Measurements from ENCODE around the gene ABCC11. TPM values are rescaled to one million over a fixed set of nuclear protein-coding genes. Genes with fewer than 3 reads are reported as not detected.

ABCC11 gene
- total RNA-seq, 1 donor from 2014 or later, result 0.72 TPM

DNA sequence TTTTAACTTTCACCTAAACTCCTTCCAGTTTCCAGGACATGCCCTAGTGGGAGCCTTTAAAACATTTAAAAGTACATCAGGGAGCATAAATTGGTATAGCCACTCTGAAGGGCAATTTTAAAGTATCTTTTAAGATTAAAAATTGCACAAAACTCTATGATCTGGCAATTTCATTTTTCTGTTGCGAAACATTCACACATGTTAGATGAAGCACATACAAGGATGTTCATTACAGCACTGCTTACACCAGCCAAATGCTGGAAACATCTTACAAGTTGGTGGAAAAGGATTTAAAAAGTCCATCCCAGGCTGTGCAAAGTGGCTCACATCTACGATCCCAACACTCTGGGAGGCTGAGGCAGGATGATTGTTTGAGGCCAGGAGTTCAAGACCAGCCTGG, 29.6 kb downstream of the ABCC11 start:
- Mint-ChIP-seq H3K36me3 (ENCODE audit: low read depth, unreplicated experiment) (no peaks in the 10 kb centered on the region), H3K27ac (ENCODE audit: unreplicated experiment) (no peak overlapping the region), H3K4me1 (ENCODE audit: unreplicated experiment) (peaks cover 6% of the 10 kb centered on the region), H3K4me3 (ENCODE audit: unreplicated experiment) (no peak overlapping the region), H3K27me3 (ENCODE audit: unreplicated experiment) (peaks cover 4% of the 10 kb centered on the region), H3K9me3 (ENCODE audit: unreplicated experiment) (no peaks in the 10 kb centered on the region)
- DNase-seq (ENCODE audit: low spot score), result no peak
- TF ChIP-seq, protein P1, sequence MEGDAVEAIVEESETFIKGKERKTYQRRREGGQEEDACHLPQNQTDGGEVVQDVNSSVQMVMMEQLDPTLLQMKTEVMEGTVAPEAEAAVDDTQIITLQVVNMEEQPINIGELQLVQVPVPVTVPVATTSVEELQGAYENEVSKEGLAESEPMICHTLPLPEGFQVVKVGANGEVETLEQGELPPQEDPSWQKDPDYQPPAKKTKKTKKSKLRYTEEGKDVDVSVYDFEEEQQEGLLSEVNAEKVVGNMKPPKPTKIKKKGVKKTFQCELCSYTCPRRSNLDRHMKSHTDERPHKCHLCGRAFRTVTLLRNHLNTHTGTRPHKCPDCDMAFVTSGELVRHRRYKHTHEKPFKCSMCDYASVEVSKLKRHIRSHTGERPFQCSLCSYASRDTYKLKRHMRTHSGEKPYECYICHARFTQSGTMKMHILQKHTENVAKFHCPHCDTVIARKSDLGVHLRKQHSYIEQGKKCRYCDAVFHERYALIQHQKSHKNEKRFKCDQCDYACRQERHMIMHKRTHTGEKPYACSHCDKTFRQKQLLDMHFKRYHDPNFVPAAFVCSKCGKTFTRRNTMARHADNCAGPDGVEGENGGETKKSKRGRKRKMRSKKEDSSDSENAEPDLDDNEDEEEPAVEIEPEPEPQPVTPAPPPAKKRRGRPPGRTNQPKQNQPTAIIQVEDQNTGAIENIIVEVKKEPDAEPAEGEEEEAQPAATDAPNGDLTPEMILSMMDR (IDR thresholded peaks at IDR 0.05; ENCODE audit: unreplicated experiment), result no peak

GRCh38 chr16:48215738-48216137, 31.6 kb downstream of the ABCC11 start:
- DNase-seq (ENCODE audit: low spot score), result no peak
- peaks cover 2% of the 10 kb centered on the region for H3K4me1 Mint-ChIP-seq (ENCODE audit: unreplicated experiment)
- no peaks in the 10 kb centered on the region for H3K9me3 Mint-ChIP-seq (ENCODE audit: unreplicated experiment)
- TF ChIP-seq, protein P1 (IDR thresholded peaks at IDR 0.05; ENCODE audit: unreplicated experiment), result no peak
- no peak overlapping the region for H3K4me3 Mint-ChIP-seq (ENCODE audit: unreplicated experiment)
- no peak overlapping the region for H3K27ac Mint-ChIP-seq (ENCODE audit: unreplicated experiment)
- no peaks in the 10 kb centered on the region for H3K27me3 Mint-ChIP-seq (ENCODE audit: unreplicated experiment)
- no peaks in the 10 kb centered on the region for H3K36me3 Mint-ChIP-seq (ENCODE audit: low read depth, unreplicated experiment)

- peaks cover 4% of the 10 kb centered on the region for H3K27me3 Mint-ChIP-seq (ENCODE audit: unreplicated experiment)
- no peaks in the 10 kb centered on the region for H3K9me3 Mint-ChIP-seq (ENCODE audit: unreplicated experiment)
- no peak overlapping the region for H3K27ac Mint-ChIP-seq (ENCODE audit: unreplicated experiment)
- TF ChIP-seq, protein P1 (IDR thresholded peaks at IDR 0.05; ENCODE audit: unreplicated experiment), result no peak
- no peak for DNase-seq (ENCODE audit: low spot score)
- peaks cover 3% of the 10 kb centered on the region for H3K36me3 Mint-ChIP-seq (ENCODE audit: low read depth, unreplicated experiment)
- H3K4me1 Mint-ChIP-seq (ENCODE audit: unreplicated experiment), result peaks cover 7% of the 10 kb centered on the region
- H3K4me3 Mint-ChIP-seq (ENCODE audit: unreplicated experiment), result no peak overlapping the region
Observed at GRCh38 chr16:48212033-48212432, 35.3 kb downstream of the ABCC11 start.

DNA sequence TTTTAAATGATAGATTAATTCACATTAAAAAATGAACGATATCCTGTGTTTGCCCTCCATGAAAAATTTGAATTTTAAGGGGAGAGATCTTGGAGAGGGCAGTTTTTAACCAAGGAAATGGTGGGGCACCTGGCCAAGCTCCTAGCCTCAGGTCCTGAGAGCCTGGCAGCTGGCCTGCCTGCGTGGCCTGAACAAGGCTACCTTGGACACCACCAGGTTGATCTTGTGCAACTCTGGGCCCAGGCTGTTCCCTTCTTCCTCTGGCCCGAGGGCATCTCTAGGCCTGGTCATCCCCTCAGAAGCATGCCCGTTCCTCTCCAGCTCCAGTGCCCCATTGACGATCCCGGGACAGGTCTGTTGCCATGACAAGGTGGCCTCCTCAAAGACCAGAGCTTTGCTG, 36.6 kb downstream of the ABCC11 start:
- H3K36me3 Mint-ChIP-seq (ENCODE audit: low read depth, unreplicated experiment), result peaks cover 3% of the 10 kb centered on the region
- H3K27ac Mint-ChIP-seq (ENCODE audit: unreplicated experiment), result no peak overlapping the region
- TF ChIP-seq, protein P1 (IDR thresholded peaks at IDR 0.05; ENCODE audit: unreplicated experiment), result no peak
- H3K9me3 Mint-ChIP-seq (ENCODE audit: unreplicated experiment), result no peaks in the 10 kb centered on the region
- no peak overlapping the region for H3K4me3 Mint-ChIP-seq (ENCODE audit: unreplicated experiment)
- H3K4me1 Mint-ChIP-seq (ENCODE audit: unreplicated experiment), result peaks cover 12% of the 10 kb centered on the region
- no peak for DNase-seq (ENCODE audit: low spot score)
- H3K27me3 Mint-ChIP-seq (ENCODE audit: unreplicated experiment), result peaks cover 4% of the 10 kb centered on the region

- H3K4me3 Mint-ChIP-seq (ENCODE audit: unreplicated experiment), result no peak overlapping the region
- peaks cover 3% of the 10 kb centered on the region for H3K36me3 Mint-ChIP-seq (ENCODE audit: low read depth, unreplicated experiment)
- H3K4me1 Mint-ChIP-seq (ENCODE audit: unreplicated experiment), result peaks cover 15% of the 10 kb centered on the region
- H3K27me3 Mint-ChIP-seq (ENCODE audit: unreplicated experiment), result peaks cover 8% of the 10 kb centered on the region
- TF ChIP-seq, protein P1 (IDR thresholded peaks at IDR 0.05; ENCODE audit: unreplicated experiment), result no peak
- no peaks in the 10 kb centered on the region for H3K9me3 Mint-ChIP-seq (ENCODE audit: unreplicated experiment)
- DNase-seq (ENCODE audit: low spot score), result no peak
- no peak overlapping the region for H3K27ac Mint-ChIP-seq (ENCODE audit: unreplicated experiment)
Observed at GRCh38 chr16:48206594-48207242, 40.6 kb downstream of the ABCC11 start.

Data from endothelial cell (in vitro differentiated cells).